HG02623 (cell line): ENCODE measurements around the gene OSBPL6.
"Not testable (repeated sequence)": the region's sequence is repeated elsewhere in the genome, so short reads cannot be mapped to it uniquely, and the experiment has no call there.

Source experiments
- ATAC-seq: cut with Tn5 transposase; IDR thresholded peaks from one replicate; pipeline ENCODE4 v1.9.1; 2021; ENCODE audit warnings: moderate library complexity; ENCODE audit not compliant: unreplicated experiment

Gene OSBPL6

DNA sequence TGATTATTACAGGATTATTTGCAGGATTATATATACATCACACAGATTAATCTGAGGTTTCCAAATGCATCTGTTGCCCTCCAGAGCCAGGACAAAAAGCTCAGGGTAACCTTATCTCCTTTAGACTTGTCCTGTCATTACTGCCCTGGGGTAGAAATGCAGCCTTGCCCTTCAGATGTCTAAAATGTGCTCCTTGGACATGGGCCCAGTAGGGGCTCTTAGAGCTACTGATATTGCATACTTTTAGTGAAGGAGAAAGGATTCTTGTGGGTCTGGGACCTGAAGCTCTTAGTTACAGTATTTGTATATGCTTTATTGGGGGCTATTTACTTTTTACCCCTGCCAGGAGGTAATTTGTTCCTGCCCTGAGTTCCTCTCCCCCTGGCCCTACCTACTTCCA is 200.5 kb downstream of the OSBPL6 start:
- ATAC-seq, result no peak

DNA sequence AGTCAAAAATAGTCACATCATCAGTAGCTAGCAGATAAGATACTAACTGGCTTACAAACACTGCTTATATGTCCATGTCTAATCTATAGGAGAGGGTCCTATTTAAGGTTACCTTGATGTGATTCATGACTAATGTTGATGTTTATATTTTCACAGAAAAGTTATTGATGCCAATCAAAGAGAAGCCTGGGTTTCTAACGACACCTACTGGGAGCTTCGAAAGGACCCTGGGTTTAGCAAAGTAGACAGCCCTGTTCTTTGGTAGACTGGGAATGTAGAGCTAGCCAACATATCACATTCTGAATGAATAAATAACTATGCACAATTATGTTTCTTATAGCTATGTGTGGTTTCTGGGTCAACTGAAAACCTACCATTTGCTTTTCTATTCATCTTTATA is 201.0 kb downstream of the OSBPL6 start:
- ATAC-seq, result no peak

DNA sequence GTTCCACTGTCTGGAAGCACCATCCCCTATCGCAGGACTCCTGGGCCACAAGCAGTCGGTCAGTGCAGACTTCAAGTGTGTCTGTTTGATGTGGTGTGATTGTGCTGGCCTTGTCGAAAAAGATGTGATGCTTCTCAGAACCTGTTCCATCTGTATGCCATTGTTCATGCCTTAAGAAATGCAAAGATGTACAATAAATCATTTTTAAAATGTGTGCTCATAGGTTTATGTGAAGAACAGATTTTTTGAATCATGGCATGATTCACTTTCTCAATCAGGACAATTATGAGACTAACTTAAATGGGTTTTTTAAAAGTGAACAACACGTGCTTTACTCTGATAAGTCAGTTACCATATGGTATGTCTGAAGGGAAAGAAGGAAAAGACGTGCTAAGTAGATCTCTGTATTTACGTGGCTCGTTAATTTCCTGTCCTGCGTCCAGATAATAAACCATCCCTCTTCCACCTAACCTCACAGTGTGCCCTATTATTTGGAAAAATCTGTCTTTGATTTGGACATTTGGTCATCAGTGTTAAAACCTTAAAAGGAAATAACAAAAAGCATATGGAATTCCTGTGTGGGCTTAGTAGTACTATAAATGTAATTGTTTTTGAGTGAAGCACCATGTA is 201.7 kb downstream of the OSBPL6 start:
- no peak for ATAC-seq

DNA sequence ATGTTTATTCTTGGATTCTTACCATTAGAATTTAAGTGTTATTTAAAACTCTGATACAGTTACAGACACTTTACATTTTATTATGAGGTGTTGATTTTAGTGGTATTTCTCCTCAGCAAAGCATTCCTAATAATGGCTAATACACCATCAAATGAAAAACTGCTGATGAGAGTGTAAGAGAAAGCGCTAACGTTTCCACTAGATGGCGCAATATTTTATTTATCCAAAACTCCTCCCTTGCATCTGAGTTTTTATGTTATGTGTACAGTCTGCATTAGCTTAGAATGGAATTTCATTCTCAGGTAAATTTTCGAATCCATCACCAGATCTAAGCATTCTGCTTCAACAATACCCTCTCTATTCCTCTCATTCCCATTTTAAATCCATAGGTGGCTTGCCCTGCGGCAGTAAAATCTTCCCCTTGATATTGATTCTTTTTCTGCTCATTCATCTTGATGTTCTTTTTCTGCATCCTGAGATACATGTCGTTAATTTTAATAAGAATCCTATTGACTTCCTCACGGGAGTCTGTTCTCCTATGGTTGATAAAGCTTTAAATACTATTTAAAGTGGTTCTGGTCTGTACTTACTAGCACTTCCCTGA is 202.8 kb downstream of the OSBPL6 start:
- ATAC-seq, result peak; percentile 85

DNA sequence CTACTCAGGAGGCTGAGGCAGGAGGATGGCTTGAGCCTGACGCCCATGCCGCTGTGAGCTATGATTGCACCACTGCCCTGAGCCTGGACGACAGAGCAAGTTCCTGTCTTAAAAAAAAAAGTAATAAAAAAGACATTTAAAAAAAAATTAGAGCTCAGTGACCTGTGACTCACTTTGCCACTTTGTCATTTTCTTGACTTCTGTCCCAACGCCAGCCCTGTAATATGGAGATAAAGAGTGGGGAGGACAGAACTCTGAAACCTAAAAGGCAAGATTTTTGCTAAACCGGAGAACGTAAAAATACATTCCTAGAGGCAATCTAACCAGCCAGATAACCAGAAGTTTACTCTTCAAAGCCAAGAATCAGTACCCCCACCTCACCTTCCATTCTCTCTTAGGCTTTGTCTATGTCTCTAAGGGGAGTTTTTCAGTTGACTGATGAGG is 207.7 kb downstream of the OSBPL6 start:
- ATAC-seq, result no peak

DNA sequence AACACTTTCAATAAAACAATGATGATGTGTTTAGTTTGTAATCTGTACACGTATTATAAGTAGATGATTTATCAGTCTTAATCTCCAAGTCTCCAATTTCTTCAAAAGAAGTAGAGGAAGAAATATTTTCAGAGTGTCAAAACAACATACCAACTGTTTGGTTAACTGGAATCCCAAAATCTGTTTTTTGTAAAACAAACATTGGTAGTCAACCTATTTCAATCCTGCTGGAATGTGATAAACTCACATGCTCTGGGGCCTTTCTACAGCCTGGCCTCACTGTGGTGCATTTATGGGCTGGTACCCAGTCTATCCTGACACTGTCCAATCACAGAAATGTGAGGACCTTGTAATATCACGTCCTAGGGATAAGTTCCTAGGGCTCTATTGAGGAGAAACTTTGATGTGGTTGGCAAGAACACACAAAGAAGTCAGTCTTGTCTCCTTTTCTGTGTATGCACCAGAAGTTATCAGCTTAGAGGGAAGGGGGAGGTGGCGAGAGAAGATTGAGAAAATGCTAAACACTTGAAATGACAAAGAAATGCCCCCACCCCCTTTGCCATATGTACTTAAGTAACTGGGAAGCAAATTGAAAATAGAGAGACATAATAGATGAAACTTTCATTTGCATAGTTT is 209.5 kb downstream of the OSBPL6 start:
- peak; percentile 23 for ATAC-seq

DNA sequence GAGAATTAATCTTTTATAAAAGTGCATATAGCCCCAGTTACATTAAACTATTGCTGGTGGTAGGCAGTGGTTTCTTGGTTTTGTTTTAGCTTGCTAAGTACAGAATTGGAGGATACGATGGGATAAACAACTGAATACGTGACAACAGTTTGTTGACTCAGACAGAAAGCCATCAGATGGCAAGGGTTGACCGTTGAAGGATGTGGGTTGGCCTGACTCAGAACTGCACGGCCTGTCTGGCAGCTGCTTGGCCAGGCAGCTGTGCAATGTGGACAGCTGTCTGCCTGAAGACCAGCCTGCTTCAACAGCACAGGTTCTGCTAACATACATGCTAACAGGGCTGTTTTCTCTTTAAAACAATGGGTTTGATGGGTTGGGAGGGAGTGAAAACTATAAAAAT is 210.1 kb downstream of the OSBPL6 start:
- peak; percentile 99 for ATAC-seq

DNA sequence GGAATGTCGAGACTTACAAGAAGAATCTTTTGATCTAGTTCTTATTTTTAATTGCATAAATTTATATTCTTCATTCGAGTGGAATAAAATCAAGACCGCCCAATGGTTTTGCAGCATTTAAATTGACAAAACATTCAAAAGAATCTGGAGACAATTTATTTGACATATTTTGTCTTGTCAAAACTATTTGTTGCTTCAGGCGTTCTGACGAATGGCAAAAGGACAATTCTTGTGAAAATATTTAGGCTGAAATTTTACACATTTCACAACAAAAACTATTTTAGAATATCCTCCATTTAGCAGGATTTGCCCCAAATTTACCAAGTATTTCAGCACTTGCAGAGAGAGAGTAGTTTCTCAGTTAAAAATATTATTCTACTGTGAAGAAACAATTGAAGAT is 214.9 kb downstream of the OSBPL6 start:
- no peak for ATAC-seq

DNA sequence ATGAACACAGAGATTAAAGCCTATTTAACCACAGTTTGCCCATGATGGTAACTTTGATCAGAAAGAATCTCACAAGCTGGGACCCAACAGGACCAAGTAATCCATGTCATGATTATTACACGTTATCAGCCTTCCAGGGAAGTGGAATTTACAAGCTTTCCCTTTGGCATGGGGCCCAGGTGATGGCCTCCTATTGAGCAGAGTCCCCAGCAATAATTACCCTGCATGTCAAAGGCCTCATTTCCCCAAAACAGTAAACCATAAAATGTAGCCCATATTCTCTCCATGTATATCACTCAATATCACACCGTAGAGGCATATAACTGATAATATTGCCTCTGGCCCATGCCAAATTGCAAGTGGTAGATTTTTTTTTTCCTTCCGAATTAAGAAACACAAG is 217.7 kb downstream of the OSBPL6 start:
- no peak for ATAC-seq

DNA sequence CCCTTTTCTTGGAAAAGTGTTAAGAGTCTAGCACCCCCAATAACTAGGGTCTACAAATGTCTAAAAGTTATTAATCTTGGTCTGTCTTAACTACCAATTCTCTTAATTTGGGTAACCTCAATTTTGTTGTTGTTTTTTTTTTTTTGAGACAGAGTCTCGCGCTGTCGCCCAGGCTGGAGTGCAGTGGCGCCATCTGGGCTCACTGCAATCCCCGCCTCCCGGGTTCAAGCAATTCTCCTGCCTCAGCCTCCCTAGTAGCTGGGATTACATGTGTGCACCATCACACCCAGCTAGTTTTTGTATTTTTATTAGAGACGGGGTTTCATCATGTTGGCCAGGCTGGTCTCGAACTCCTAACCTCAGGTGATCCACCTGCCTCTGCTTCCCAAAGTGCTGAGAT is 218.1 kb downstream of the OSBPL6 start:
- ATAC-seq, result not testable (repeated sequence)

DNA sequence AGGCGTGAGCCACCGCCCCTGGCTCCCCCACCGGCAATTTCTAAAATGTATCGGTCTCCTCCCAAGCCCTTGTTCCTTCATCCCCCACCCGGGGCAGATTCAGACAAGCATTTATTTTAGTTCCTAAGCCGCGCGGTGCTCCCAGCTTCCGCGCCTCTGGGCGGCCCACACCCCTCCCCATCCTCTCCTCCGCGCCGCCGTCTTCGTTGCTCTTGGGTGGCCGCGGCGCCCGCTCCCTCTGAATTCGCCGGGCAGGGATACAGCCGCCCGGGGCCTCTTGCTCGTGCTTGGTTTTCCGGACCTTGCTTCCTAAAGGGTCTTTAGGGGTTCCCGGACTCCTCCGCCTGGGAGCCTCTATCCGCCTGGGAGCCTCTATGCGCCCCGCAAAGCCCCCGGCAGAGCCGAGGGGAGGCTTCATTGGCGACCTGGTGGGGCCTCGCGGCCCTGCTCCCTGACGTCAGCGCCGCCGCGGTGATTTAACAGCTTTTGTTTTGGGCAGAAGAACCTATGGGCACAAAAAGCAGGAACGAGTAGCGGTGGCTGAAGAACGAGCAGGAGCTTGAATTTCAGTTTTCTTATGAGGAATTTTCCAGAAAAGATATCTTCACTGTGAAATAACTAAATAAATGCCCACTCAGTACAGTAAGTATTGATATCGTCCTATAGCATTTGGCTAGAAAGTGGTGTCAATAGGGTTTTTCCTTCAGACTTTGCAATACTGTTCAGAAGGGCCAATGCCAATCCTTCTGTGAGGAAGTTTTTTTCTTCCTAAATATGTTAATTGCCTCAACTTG is 219.4 kb downstream of the OSBPL6 start:
- peak; percentile 72 for ATAC-seq

DNA sequence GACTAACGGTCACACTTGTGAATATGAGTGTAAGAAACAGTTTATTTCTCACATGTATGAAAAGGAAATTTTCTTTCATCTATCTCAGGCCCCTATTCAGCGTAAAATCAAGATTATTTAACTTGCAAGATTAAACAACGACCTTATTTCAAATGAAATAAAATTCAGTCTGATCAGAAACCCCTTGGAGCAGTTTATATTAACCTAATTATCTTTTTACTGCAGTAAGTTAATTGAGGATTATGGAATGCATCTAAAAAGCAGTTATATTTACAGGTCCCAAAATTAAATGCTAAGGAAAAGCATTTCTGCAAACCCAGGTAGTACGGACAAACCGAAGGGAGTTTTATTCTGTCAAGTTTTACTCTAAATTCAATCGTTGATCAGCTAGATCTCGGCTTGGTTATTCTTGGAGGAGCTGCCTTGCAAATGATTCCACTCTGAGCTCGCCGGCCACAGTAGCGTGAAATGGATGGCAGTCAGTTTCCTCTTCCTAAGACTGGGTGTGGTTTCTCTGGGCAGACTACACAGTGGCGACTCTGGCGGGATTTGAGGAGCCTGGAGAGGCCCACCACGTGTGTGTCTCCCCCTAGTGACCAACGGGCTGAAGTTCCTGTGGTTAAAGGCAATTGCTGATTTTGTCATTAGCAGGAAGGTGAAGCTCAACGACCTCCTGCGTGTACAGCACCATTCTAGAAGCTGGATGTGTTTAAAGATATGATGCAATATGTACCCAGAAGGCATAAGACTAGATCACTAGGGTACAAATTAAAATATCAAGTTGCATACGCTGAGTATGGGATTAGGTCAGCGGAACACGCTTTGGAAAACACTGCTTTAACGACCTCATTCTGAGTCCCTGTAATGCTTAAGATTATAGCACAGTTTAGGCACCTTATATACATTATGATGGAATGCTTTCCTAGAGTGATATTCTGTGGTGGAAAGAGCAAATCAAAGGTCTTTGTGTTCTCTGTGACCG is 220.2 kb downstream of the OSBPL6 start:
- peak; percentile 78 for ATAC-seq

DNA sequence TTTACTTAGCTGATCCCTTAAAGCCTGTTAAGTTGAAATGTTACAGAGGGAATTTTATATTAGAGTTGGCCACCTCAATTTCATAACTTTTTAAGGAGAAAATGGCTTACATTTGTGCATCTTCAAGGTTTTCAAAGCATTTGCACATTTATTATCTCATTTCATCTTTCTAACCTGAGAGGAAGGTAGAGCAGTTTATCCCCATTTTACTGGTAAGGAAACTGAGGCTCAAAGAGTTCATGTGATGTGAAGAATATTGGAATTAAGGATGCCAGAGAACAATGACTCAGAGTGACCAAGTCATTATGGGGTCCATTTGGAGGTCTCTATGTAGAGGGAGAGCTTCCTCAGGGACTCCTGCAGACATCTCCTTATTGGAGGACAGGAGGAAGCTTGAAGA is 221.7 kb downstream of the OSBPL6 start:
- no peak for ATAC-seq

DNA sequence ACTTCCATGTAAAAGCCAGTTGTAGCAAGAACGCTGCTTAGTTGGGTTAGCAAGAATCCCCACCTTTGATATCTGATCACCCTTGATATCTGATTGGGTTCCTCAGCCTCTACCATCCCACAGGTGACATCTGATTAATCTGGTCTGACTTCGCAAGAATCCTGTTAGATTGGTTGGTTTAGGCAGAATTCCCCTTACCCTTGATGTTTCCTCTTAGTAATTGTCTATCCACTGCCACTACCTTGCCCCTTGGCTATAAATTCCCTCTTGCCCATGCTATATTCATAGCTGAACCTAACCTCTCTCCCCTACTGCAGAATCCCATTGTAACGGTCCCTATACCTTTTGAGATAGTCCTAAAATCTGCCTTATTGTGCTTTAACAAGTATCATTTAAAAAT is 223.6 kb downstream of the OSBPL6 start:
- no peak for ATAC-seq

DNA sequence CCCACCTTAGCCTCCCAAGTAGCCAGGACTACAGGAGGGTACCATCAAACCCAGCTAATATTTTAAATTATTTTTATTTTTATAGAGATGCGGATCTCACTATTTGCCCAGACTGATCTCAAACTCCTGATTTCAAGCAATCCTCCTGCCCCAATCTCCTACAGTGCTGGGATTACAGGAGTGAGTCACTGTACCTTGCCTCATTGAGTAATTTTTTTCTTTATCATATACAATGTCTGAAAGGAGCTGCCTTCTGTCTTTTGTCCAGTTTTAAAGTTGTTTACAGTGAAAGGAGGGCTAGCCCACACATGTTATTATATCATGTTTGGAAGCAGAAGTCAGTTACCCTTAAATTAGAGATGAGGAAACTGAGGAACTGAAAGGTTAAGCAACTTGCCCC is 224.1 kb downstream of the OSBPL6 start:
- no peak for ATAC-seq

DNA sequence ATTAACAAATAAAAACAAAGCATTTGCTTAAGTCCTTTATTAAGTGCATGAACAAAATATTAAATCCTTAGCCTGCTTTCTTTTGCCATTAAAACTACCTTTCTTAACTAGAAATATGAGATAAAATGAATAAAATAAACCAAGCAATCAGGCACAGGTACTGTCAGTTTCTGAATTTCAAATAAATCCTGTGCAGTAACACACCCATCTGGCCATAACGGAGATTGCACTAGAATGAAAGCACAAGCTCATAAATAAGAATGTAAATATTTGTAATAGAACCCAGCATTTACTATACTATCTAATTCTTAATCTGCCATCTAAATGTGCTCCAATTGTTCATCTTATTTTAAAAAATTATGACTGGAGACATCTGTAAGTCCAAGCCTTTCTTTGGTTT is 224.8 kb downstream of the OSBPL6 start:
- no peak for ATAC-seq

DNA sequence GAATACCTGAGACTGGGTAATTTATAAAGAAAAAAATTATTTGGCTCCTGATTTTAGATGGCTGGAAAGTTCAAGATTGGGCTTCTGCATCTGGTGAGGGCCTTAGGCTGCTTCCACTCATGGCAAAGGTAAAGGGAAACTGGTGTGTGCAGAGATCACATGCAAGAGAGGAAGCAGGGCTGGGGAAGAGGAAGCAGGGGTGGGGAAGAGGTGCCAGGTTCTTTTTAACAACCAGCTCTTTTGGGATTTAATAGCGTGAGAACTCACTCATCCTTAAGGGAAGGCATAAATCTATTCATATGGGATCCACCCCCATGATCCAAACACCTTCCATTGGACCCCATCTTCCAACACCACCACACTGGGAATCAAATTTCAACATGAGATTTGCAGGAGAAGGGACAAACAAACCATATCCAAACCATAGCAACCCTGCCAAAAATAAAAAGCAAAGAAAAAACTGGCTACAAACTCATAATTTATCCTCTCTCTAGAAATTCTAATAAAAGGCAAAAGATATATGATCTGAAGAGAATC is 226.2 kb downstream of the OSBPL6 start:
- no peak for ATAC-seq

DNA sequence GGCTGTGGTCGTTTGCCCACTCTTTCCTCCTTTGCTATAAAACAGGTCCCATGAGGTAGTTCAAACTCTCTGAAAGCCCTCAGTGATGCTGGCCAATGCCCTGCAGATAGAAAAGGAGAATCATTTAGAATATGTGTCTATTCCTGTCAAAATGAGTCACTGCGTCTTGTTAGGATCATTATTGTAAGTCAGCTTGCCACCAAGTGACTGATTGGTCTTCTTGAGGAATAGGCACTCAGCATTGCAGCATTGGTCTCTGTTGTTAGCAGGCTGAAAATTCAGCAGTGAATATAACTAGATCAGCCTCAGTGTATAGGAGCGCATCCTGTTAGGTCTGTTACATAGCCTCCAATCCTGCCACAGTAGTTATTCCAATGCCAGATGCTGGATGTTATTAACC is 227.8 kb downstream of the OSBPL6 start:
- no peak for ATAC-seq

DNA sequence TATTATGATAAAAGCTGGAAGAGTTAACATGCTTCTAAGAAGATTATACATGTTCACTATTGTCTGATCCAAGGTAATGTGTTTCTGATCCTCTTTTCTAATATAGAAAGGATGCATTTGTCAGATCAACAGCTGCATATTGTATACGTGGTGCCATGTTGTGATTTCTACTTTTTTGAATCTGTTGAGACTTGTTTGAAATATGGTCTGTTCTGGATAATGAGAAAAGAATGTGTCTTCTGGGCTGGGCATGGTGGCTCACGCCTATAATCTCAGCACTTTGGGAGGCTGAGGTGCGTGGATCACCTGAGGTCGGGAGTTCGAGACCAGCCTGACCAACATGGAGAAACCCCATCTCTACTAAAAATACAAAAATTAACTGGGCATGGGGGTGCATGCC is 229.4 kb downstream of the OSBPL6 start:
- not testable (repeated sequence) for ATAC-seq

DNA sequence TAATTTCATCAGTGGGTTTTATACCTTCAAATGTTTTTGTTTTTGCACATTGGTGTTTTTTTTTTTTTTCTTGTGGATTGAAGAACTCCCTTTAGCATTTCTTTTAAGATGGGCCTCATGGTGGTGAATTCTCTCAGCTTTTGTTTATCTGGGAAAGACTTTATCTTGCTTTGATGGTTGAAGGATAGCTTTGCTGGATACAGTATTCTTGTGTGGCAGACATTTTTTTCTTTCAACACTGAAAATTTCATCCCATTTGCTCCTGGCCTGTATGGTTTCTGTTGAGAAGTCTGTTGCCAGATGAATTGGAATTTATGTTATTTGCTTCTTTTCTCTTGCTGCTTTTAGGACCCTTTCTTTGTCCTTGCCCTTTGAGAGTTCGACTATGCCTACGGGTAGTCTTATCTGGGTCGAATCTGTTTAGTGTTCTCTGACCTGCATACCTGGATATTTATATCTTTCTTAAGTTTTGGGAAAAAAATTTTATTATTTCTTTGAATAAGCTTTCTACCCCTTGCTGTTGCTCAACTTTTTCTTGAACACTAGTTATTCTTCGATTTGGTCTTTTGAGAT is 231.0 kb downstream of the OSBPL6 start:
- ATAC-seq, result no peak
